GDM1 (cell line): ENCODE measurements around the gene SARNP.

Source experiments
- DNase-seq: peaks from one replicate; lab custom pipeline; 2025; lab: John Stamatoyannopoulos, UW

The SARNP gene

DNA sequence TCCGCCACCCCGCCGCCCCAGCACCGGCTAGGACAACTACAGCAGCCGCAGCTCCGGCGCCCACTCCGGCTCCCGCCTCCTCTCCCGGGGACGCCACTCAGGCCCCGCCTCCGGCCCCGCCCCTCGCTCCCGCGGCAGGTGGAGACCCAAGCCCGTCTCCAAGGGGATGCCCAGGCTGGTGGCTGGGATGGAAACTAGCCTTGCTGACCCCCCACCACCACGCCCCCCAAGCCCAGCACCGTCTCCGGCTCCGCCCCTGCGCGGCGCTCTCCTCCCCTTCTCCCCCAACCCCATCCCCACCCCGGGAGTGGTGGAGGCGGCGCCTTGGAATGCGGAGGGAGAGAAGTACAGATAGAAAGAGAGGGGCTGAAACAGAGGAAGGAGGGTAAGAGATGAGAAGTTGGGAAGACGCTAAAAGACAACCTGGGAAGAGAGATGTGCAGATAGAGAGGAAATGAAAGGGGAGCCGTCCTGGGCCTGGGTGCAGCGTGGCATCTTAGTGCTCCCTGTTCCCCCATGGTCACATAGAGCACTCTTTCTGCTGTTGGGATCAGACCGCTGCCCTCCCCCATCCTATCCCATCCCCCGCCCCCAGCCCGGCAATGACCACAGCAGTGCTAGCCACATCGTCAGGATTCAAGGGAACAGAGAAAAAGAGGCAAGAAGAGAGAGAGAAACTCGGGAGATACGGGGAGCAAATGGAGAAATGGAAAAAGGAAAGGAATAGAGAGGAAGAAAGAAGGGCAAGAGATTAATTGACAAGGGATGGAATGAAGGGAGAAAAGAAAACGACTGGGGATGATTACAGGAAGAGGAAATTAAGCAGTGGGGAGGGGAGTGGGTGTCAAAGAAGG lies 109.5 kb downstream of the SARNP start, which contains the start of gene ITGA7:
Gene ITGA7 (minus strand): TSS at position 64 of the 854 bp plus-strand sequence. CDS start 222 bp downstream, outside the sequence.
- no peak for DNase-seq
